Cardiac muscle cell (in vitro differentiated cells and primary cell): ENCODE measurements around the gene BCL2L1. TPM values are rescaled to one million over a fixed set of nuclear protein-coding genes. Genes with fewer than 3 reads are reported as not detected.

Experiments
- DNase-seq, 2 donors: peaks; one replicate each; pipeline versions ENCODE4 v3.0.0 to v3.0.0-alpha.2; 2010 to 2017; ENCODE audit warnings: low read depth in 1 of 2, low spot score in 1 of 2
- H3K27ac ChIP-seq: fragments of 200-600 bp; sonication (generic); 2 replicates; pipeline ENCODE4 v1.5.1; 2016
- H3K27me3 ChIP-seq: fragments of 200-600 bp; sonication (generic); 2 replicates; pipeline ENCODE4 v1.6.0; 2016; ENCODE audit warnings: control low read depth
- H3K36me3 ChIP-seq: fragments of 200-600 bp; sonication (generic); 2 replicates; pipeline ENCODE4 v1.5.1; 2016; ENCODE audit warnings: control low read depth
- H3K4me1 ChIP-seq: fragments of 200-600 bp; sonication (generic); 2 replicates; pipeline ENCODE4 v1.8.1; 2017; ENCODE audit warnings: low read depth, mild to moderate bottlenecking, mixed run types
- H3K4me3 ChIP-seq: fragments of 200-600 bp; sonication (generic); 2 replicates; pipeline ENCODE4 v1.5.1; 2016; ENCODE audit warnings: mild to moderate bottlenecking
- H3K9me3 ChIP-seq: fragments of 200-600 bp; sonication (generic); 2 replicates; pipeline ENCODE4 v1.5.1; 2017; ENCODE audit warnings: low read depth, mild to moderate bottlenecking, control low read depth
- polyA plus RNA-seq: library from polyadenylated mRNA; unstranded; fragments of >200 nt; fragmentation: Nextera tagmentation; extraction: Ambion mirVana; gene quantifications from 2 replicates; pipeline ENCODE4 v1.2.1, GENCODE V29; 2016
- total RNA-seq: library from RNA; depleted of rRNA; stranded (reverse); fragments of >200 nt; gene quantifications from 2 replicates; pipeline ENCODE4 v1.2.3, GENCODE V29; 2016
- TF ChIP-seq, protein P1 (sequence below): IDR thresholded peaks from 2 replicates; pipeline ENCODE4 v1.5.1; 2012; ENCODE audit warnings: low read depth, mild to moderate bottlenecking, low read length

Gene BCL2L1
- total and polyA plus RNA-seq, 2 experiments from 2014 or later: 40.5 to 74.6 TPM

DNA sequence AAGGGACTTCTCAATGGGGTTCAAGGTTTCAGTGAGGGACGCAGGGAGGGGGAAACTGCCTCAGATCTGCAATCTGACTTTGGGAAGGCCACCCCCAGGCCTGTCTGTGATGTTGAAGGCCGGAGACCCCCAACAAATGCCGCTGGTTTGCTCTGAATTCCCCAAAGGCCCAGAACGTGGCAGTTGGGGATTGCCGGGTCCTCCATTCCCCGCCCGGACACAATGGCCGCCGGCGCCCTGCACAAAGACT is 326 bp upstream of the BCL2L1 start:
- peaks cover 34% of the 10 kb centered on the region for H3K4me1 ChIP-seq
- no peak for DNase-seq

DNA sequence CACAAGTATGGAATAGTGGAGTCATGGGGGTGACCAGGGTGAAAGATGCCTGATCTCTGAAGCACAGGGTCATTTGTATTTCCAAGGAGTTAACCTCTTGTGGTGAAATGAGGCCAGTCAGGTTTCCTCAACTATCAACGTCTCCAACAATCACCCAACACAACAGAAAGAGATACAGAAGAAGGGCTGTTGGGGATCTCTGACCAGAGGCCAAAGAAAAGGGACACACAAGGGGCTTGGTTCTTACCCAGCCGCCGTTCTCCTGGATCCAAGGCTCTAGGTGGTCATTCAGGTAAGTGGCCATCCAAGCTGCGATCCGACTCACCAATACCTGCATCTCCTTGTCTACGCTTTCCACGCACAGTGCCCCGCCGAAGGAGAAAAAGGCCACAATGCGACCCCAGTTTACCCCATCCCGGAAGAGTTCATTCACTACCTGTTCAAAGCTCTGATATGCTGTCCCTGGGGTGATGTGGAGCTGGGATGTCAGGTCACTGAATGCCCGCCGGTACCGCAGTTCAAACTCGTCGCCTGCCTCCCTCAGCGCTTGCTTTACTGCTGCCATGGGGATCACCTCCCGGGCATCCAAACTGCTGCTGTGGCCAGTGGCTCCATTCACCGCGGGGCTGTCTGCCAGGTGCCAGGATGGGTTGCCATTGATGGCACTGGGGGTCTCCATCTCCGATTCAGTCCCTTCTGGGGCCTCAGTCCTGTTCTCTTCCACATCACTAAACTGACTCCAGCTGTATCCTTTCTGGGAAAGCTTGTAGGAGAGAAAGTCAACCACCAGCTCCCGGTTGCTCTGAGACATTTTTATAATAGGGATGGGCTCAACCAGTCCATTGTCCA is 1.0 kb downstream of the BCL2L1 start:
- TF ChIP-seq, protein P1, sequence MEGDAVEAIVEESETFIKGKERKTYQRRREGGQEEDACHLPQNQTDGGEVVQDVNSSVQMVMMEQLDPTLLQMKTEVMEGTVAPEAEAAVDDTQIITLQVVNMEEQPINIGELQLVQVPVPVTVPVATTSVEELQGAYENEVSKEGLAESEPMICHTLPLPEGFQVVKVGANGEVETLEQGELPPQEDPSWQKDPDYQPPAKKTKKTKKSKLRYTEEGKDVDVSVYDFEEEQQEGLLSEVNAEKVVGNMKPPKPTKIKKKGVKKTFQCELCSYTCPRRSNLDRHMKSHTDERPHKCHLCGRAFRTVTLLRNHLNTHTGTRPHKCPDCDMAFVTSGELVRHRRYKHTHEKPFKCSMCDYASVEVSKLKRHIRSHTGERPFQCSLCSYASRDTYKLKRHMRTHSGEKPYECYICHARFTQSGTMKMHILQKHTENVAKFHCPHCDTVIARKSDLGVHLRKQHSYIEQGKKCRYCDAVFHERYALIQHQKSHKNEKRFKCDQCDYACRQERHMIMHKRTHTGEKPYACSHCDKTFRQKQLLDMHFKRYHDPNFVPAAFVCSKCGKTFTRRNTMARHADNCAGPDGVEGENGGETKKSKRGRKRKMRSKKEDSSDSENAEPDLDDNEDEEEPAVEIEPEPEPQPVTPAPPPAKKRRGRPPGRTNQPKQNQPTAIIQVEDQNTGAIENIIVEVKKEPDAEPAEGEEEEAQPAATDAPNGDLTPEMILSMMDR: no peak
- no peaks in the 10 kb centered on the region for H3K36me3 ChIP-seq
- peaks cover 34% of the 10 kb centered on the region for H3K4me1 ChIP-seq
- H3K4me3 ChIP-seq: peak overlapping the region; percentile 68
- H3K9me3 ChIP-seq: no peaks in the 10 kb centered on the region
- no peaks in the 10 kb centered on the region for H3K27me3 ChIP-seq
- DNase-seq: no peak
- no peak overlapping the region for H3K27ac ChIP-seq

More for the DNA sequence above, 326 bp upstream of the BCL2L1 start:
- Histone ChIP-seq H3K4me3 (peak overlapping the region; percentile 68), H3K27ac (peak overlapping the region; percentile 91), H3K36me3 (no peaks in the 10 kb centered on the region), H3K27me3 (no peaks in the 10 kb centered on the region), H3K9me3 (no peaks in the 10 kb centered on the region)
- TF ChIP-seq, protein P1: no peak

DNA sequence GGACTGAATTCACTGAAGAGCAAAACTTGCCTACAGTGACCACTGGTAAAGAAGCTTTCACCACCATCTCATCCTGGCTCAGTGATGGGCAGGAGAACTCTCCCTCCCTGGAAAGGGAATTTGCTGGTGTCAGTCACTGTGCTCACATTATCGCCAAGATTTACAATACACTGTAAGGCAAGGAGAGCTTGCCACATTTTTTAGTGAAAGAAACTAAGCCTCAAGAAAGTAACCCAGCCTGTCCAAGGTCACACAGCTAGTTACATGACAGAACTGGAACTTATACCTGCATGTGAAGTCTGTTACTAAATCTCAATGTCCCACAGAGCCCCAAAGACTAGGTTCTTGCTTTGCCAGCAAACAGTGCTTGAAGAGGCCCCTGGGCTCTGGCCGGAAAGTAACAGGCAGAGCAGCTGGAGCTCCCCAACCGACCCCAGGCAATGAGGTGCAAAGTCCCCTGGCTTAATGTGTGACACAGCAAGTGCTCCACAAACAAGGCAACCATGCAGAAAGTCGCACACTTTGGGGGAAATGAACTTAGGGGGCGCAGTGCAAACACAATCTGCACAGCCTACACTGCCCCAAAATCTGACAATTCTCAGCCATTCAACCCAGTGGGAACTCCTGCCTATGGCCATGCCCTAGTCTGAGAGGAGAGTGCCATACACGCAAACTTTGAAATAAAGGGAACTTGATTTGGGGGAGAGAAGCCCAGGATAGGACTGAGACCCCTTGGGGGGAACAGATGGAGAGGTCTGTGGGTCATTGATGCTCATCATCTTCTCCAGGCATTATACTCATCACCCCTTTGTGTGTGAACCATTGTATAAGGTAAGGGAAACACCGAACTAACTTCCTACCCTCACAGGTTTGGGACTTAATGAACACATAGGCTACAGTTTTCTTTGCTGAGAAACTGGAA is 1.9 kb downstream of the BCL2L1 start:
- Histone ChIP-seq H3K27ac (peak overlapping the region; percentile 22), H3K9me3 (no peaks in the 10 kb centered on the region), H3K27me3 (no peaks in the 10 kb centered on the region), H3K4me3 (peak overlapping the region; percentile 6), H3K36me3 (no peaks in the 10 kb centered on the region), H3K4me1 (peaks cover 34% of the 10 kb centered on the region)
- no peak for DNase-seq
- TF ChIP-seq, protein P1: no peak

DNA sequence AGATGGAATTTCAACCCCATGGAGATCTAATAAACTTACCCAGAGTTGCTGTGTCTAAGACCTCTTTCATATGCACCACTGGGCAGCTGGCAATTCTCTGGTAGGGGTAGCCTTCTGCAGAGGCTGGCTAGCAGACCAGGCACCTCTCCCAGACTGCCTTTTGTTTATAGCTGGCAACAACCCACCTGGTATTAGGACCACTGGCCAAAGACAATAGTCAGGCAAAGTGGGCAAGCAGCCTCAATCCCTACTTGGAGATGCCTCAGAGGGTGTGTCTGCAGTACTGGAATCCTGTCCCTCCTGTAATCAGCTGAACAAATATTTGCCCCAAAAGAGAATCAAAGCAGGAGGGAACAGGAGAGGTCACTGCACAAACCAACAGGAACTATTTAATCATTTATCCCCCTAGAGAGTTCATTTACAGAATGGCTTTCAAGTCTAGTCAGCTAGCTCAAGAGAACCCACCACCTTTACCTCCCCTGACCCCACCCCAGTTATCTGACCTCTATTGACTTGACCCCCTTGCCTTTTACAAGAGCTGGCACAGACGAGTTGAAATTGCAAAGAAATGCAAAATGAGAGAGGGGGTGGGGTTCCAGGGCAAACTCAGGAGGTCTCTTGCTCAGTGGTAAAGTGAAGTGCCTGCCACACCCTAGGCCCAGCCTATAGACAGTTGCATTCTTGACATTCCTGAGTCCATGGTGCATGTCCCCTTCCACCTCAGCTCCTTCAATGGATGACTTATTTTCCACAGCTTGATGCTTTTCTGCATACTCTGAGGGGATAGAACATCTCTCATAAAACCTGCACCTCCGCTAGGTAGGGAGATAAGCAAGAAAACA is 2.8 kb downstream of the BCL2L1 start:
- H3K9me3 ChIP-seq: no peaks in the 10 kb centered on the region
- no peak for DNase-seq
- H3K36me3 ChIP-seq: no peaks in the 10 kb centered on the region
- H3K27me3 ChIP-seq: no peaks in the 10 kb centered on the region
- H3K4me3 ChIP-seq: no peak overlapping the region
- H3K27ac ChIP-seq: no peak overlapping the region
- TF ChIP-seq, protein P1: no peak
- H3K4me1 ChIP-seq: peaks cover 34% of the 10 kb centered on the region

DNA sequence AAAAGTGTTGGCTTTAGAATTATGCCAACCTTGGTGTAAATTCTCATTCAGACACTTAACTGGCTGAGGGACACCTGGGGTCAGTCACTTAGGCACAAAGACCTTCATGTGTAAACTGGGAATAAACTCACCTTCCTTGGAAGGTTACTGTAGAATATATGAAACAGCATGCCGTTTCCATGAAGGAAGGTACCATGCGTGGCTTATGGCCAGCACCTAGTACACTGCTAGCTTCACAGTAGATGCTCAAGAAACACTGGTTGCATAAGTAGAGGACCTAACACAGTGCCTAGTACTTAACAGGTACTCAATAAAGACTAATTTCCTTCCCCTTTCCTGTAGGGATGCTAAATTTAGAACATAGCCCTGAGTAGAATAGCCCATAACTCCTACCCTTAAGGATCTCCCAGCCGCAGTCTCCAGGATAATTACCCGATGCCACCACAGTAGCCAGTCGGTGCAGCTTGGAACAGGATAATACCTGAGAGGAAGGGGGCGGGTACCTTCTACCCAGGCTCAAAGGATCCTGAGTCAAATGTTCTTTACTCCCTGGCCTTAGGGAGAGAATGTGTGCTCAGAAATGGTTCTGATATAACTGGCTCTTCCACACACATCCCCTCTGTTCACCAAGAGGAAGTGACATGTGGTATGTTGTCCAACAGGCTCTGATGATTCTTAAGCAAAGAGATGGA is 3.6 kb downstream of the BCL2L1 start:
- TF ChIP-seq, protein P1: no peak
- Histone ChIP-seq H3K4me3 (no peak overlapping the region), H3K4me1 (peaks cover 34% of the 10 kb centered on the region), H3K27me3 (no peaks in the 10 kb centered on the region), H3K36me3 (no peaks in the 10 kb centered on the region), H3K27ac (no peak overlapping the region), H3K9me3 (no peaks in the 10 kb centered on the region)
- DNase-seq: no peak
